ENCODE measurements around the gene CEACAM20.
"Not testable (repeated sequence)": the region's sequence is repeated elsewhere in the genome, so short reads cannot be mapped to it uniquely, and the experiment has no call there.

The CEACAM20 gene

GRCh38 chr19:44552324-44552723, 22.8 kb upstream of the CEACAM20 start:
- in situ Hi-C loops (cut with HindIII; ENCODE audit: low pct_ligation_motif_present, low pct_unique_long_range_greater_than_20kb, low sequenced_read_pairs): no loop called here
- peak; percentile 50 for DNase-seq

- no peak for DNase-seq
- in situ Hi-C loops (cut with HindIII; ENCODE audit: low pct_ligation_motif_present, low pct_unique_long_range_greater_than_20kb, low sequenced_read_pairs): no loop called here
Observed at GRCh38 chr19:44551850-44552249, 22.4 kb upstream of the CEACAM20 start.

GRCh38 chr19:44550976-44551375, 21.5 kb upstream of the CEACAM20 start:
- DNase-seq; in situ Hi-C loops (cut with HindIII; ENCODE audit: low pct_ligation_motif_present, low pct_unique_long_range_greater_than_20kb, low sequenced_read_pairs): not testable (repeated sequence)

GRCh38 chr19:44549507-44549906, 20.0 kb upstream of the CEACAM20 start:
- in situ Hi-C loops (cut with HindIII; ENCODE audit: low pct_ligation_motif_present, low pct_unique_long_range_greater_than_20kb, low sequenced_read_pairs): no loop called here
- no peak for DNase-seq

- peak; percentile 39 for DNase-seq
- in situ Hi-C loops (cut with HindIII; ENCODE audit: low pct_ligation_motif_present, low pct_unique_long_range_greater_than_20kb, low sequenced_read_pairs): no loop called here
Observed at GRCh38 chr19:44548736-44549135, 19.3 kb upstream of the CEACAM20 start.

GRCh38 chr19:44544031-44544430, 14.6 kb upstream of the CEACAM20 start:
- in situ Hi-C loops (cut with HindIII; ENCODE audit: low pct_ligation_motif_present, low pct_unique_long_range_greater_than_20kb, low sequenced_read_pairs): no loop called here
- DNase-seq: no peak

- no peak for DNase-seq
- in situ Hi-C loops (cut with HindIII; ENCODE audit: low pct_ligation_motif_present, low pct_unique_long_range_greater_than_20kb, low sequenced_read_pairs): no loop called here
Observed at GRCh38 chr19:44542671-44543070, 13.2 kb upstream of the CEACAM20 start.

GRCh38 chr19:44540736-44541135, 11.3 kb upstream of the CEACAM20 start:
- in situ Hi-C loops (cut with HindIII; ENCODE audit: low pct_ligation_motif_present, low pct_unique_long_range_greater_than_20kb, low sequenced_read_pairs): no loop called here
- no peak for DNase-seq

- DNase-seq: no peak
- in situ Hi-C loops (cut with HindIII; ENCODE audit: low pct_ligation_motif_present, low pct_unique_long_range_greater_than_20kb, low sequenced_read_pairs): no loop called here
Observed at GRCh38 chr19:44539991-44540390, 10.5 kb upstream of the CEACAM20 start.

GRCh38 chr19:44539236-44539826, 9.9 kb upstream of the CEACAM20 start:
- in situ Hi-C loops (cut with HindIII; ENCODE audit: low pct_ligation_motif_present, low pct_unique_long_range_greater_than_20kb, low sequenced_read_pairs): no loop called here

GRCh38 chr19:44535361-44535760, 5.9 kb upstream of the CEACAM20 start:
- DNase-seq; in situ Hi-C loops (cut with HindIII; ENCODE audit: low pct_ligation_motif_present, low pct_unique_long_range_greater_than_20kb, low sequenced_read_pairs): not testable (repeated sequence)

More at GRCh38 chr19:44539236-44539826, 9.9 kb upstream of the CEACAM20 start:
- DNase-seq: no peak

- no peak for DNase-seq
- in situ Hi-C loops (cut with HindIII; ENCODE audit: low pct_ligation_motif_present, low pct_unique_long_range_greater_than_20kb, low sequenced_read_pairs): no loop called here
Observed at GRCh38 chr19:44532819-44533218, 3.3 kb upstream of the CEACAM20 start.

- in situ Hi-C loops (cut with HindIII; ENCODE audit: low pct_ligation_motif_present, low pct_unique_long_range_greater_than_20kb, low sequenced_read_pairs): no loop called here
- no peak for DNase-seq
Observed at GRCh38 chr19:44530777-44531176, 1.3 kb upstream of the CEACAM20 start.

- in situ Hi-C loops (cut with HindIII; ENCODE audit: low pct_ligation_motif_present, low pct_unique_long_range_greater_than_20kb, low sequenced_read_pairs): no loop called here
- DNase-seq: no peak
Observed at GRCh38 chr19:44527554-44527953, 1.9 kb downstream of the CEACAM20 start.

- no peak for DNase-seq
- in situ Hi-C loops (cut with HindIII; ENCODE audit: low pct_ligation_motif_present, low pct_unique_long_range_greater_than_20kb, low sequenced_read_pairs): no loop called here
Observed at GRCh38 chr19:44525721-44526430, 3.6 kb downstream of the CEACAM20 start.

GRCh38 chr19:44521370-44521769, 8.1 kb downstream of the CEACAM20 start:
- DNase-seq: no peak
- in situ Hi-C loops (cut with HindIII; ENCODE audit: low pct_ligation_motif_present, low pct_unique_long_range_greater_than_20kb, low sequenced_read_pairs): no loop called here

- no peak for DNase-seq
- in situ Hi-C loops (cut with HindIII; ENCODE audit: low pct_ligation_motif_present, low pct_unique_long_range_greater_than_20kb, low sequenced_read_pairs): no loop called here
Observed at GRCh38 chr19:44517146-44517545, 12.3 kb downstream of the CEACAM20 start.

- in situ Hi-C loops (cut with HindIII; ENCODE audit: low pct_ligation_motif_present, low pct_unique_long_range_greater_than_20kb, low sequenced_read_pairs): no loop called here
Observed at GRCh38 chr19:44515907-44516306, 13.6 kb downstream of the CEACAM20 start.

GRCh38 chr19:44515031-44515430, 14.4 kb downstream of the CEACAM20 start:
- DNase-seq: no peak
- in situ Hi-C loops (cut with HindIII; ENCODE audit: low pct_ligation_motif_present, low pct_unique_long_range_greater_than_20kb, low sequenced_read_pairs): no loop called here

More at GRCh38 chr19:44515907-44516306, 13.6 kb downstream of the CEACAM20 start:
- no peak for DNase-seq
